Astrocyte of the spinal cord (primary cell): Measurements from ENCODE around the gene IGFL3.

Experiments
- DNase-seq: peaks from one replicate; pipeline ENCODE4 v3.0.0; 2011; ENCODE audit warnings: low read depth, low spot score
- H3K4me3 ChIP-seq: 2 replicates; pipeline ENCODE4 v1.5.1; 2011; ENCODE audit warnings: low read depth, mild to moderate bottlenecking, low read length, moderate library complexity
- in situ Hi-C: cut with HindIII; loops from 2 replicates; pipeline ENCODE4 v1.10.0; 2017; ENCODE audit warnings: low sequenced_read_pairs
- TF ChIP-seq, protein P1 (sequence below): IDR thresholded peaks from 2 replicates; pipeline ENCODE4 v1.5.1; 2012; ENCODE audit warnings: low read depth, mild to moderate bottlenecking, low read length, inconsistent platforms

The IGFL3 gene

DNA sequence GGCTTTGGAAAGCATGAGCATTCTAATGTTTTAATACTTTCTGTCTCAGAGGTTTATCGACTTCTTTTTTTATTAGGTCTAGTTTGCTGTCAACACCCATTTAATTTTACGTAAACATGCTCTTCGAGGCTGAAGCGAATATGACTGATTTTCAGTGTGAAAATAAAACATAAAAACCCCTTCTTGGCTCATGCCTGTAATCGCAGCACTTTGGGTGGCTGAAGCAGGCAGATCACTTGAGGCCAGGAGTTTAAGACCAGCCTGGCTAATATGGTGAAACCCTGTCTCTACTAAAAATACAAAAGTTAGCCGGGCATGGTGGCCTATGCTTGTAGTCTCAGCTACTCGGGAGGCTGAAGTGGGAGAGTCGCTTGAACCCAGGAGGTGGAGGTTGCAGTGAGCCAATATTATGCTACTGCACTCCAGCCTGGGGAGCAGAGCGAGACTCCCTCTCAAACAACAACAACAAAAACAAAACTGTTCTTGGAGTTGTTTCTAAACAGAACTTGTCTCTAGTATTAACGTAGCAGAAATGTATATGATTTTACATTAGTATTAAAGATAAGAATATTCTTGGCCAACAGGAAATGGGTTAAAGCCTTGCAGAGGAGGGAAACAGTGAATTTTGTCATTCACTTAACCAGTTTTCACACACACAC lies 7.1 kb upstream of the IGFL3 start:
- in situ Hi-C loops: no loop called here
- TF ChIP-seq, protein P1, sequence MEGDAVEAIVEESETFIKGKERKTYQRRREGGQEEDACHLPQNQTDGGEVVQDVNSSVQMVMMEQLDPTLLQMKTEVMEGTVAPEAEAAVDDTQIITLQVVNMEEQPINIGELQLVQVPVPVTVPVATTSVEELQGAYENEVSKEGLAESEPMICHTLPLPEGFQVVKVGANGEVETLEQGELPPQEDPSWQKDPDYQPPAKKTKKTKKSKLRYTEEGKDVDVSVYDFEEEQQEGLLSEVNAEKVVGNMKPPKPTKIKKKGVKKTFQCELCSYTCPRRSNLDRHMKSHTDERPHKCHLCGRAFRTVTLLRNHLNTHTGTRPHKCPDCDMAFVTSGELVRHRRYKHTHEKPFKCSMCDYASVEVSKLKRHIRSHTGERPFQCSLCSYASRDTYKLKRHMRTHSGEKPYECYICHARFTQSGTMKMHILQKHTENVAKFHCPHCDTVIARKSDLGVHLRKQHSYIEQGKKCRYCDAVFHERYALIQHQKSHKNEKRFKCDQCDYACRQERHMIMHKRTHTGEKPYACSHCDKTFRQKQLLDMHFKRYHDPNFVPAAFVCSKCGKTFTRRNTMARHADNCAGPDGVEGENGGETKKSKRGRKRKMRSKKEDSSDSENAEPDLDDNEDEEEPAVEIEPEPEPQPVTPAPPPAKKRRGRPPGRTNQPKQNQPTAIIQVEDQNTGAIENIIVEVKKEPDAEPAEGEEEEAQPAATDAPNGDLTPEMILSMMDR: no peak
- peak; percentile 37 for DNase-seq
- peak overlapping the region; percentile 41 for H3K4me3 ChIP-seq

- DNase-seq: no peak
- H3K4me3 ChIP-seq: no peak overlapping the region
- TF ChIP-seq, protein P1: no peak
- in situ Hi-C loops: no loop called here
Observed at GRCh38 chr19:46126086-46126580, 1.6 kb upstream of the IGFL3 start.

DNA sequence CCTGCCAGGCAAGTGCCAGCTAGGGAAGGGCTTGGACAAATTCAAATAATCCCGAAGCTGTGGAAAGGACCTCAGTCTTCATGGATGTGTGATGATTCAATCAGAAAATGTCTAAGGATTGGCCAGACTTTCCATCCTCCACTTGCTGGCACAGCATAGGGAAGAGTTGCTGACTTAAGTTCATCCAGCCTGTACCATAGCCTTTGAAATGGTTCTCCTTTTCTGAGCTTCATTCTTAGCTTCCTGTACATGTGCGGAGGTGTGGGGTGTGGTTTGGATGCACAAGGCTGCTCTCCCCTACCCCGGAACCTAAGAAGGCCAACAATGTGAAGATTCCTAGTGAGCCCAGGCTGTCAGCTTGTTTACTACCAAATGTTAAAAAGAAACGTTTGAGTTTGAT lies 959 bp upstream of the IGFL3 start:
- in situ Hi-C loops: no loop called here
- no peak overlapping the region for H3K4me3 ChIP-seq
- no peak for DNase-seq
- TF ChIP-seq, protein P1: no peak

- TF ChIP-seq, protein P1: no peak
- H3K4me3 ChIP-seq: no peak overlapping the region
- DNase-seq: peak; percentile 51
- in situ Hi-C loops: no loop called here
Observed at GRCh38 chr19:46118136-46118535, 6.4 kb downstream of the IGFL3 start.

GRCh38 chr19:46116121-46116520 lies 8.4 kb downstream of the IGFL3 start:
- in situ Hi-C loops: no loop called here
- DNase-seq: peak; percentile 54
- H3K4me3 ChIP-seq: no peak overlapping the region
- TF ChIP-seq, protein P1: no peak

- no peak overlapping the region for H3K4me3 ChIP-seq
- peak; percentile 88 for DNase-seq
- TF ChIP-seq, protein P1: no peak
- in situ Hi-C loops: no loop called here
Observed at GRCh38 chr19:46115396-46116106, 8.9 kb downstream of the IGFL3 start.
